ENCODE results near the gene MYOD1.
A peak's percentile ranks its signal among the peaks of the same experiment; 100 is the strongest.

MYOD1 gene

DNA sequence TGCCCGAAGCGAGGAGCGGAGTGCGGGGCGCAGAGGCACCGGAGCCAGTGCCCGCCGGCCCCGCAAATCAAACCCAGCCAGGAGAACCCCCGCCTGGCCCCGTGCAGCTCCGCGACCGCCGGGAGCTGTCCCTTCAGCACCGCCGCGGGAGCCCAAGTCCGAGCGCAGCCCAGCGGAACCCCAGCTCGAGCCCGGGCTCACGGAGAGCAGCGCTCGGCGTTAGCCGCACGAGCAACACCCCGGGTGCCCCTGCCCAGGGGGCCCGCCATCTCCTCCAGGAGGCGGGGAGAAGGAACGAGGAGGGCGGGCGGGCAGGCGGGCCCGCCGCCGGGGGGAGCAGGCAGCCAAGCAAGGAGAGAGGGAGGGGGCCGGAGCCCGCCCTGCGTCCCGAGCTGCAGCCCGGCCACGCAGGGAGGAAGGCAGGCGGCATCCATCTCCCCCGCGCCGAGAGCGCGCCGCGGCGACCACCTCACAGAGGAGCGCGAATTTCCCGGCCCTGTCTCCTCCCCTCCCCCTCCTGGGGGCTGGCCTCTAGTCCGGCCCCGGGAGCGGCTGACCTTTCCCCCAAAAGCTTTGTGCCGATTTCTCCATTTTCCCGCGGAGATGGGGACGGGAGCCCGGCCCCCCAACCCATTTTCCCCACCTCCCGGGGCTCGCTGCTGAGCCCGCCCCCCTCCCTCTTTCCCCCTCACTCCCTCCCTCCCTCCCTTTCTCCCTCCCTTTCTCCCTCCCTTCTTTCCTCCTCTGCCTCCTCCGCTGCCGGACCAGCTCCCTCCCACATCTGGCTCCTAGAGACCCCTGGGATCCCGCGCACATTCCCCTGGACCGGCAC lies 15.8 kb downstream of the MYOD1 start:
- peak; percentile 58 for DNase-seq (ENCODE audit: low spot score)

DNA sequence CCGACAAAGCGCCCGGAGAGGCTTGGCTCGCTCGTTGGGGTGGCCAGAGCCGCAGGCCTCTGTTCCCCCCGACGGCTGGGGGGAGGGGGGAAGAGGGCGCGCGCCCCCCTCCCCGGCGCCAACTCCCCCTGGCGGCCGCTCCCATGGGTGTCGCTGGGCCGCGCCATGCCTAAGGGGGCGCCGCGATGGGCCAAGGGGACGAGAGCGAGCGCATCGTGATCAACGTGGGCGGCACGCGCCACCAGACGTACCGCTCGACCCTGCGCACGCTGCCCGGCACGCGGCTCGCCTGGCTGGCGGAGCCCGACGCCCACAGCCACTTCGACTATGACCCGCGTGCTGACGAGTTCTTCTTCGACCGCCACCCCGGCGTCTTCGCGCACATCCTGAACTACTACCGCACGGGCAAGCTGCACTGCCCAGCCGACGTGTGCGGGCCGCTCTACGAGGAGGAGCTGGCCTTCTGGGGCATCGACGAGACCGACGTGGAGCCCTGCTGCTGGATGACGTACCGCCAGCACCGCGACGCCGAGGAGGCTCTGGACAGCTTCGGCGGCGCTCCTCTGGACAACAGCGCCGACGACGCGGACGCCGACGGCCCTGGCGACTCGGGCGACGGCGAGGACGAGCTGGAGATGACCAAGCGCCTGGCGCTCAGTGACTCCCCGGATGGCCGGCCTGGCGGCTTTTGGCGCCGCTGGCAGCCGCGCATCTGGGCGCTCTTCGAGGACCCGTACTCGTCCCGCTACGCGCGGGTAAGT lies 16.6 kb downstream of the MYOD1 start:
- DNase-seq (ENCODE audit: low spot score): no peak

- no peak for DNase-seq (ENCODE audit: low spot score)
Observed at GRCh38 chr11:17736579-17736893, 17.2 kb downstream of the MYOD1 start.

GRCh38 chr11:17736930-17737817 lies 17.8 kb downstream of the MYOD1 start:
- no peak for DNase-seq (ENCODE audit: low spot score)

DNA sequence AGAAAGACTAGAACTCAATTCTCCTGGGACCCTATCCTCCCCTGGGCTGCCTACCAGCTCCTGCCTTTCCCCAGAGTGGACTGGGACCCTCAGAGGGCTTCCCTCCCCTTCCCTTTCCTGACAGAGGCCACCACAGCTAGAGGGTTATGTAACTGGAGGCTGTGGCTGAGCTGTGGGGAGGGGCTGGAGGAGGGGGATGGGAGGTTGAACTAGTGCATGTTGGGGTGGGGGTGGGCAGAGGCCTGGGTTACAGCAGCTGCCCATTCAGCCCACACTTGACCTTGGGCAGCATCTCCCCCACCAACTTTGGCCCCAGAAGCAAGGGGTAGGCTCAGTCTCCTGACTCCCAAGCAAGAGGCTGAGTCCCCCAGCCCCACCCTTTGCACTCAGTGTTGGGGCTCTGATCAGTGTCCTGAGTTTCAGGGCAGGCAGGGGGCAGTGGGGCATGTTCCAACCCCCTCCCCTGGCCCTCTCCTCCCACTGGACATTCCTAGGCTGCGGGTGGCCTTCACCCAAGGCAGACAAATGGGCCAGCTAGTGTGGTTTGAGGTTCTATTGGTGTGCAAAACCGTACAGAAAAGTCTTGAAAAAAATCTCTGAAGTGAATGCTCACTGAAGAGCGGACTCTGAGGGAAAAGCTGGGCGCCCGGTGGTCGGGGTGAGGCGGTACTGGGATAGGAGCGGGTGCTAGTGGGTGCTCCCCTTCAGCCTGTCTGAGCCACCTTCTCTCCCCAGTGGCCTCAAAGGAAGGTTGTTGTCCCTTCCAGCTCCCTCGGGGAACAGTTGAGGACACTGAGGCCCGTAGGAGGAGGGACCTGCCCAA lies 19.0 kb downstream of the MYOD1 start:
- DNase-seq (ENCODE audit: low spot score): no peak

GRCh38 chr11:17739945-17740338 lies 20.6 kb downstream of the MYOD1 start:
- no peak for DNase-seq (ENCODE audit: low spot score)

DNA sequence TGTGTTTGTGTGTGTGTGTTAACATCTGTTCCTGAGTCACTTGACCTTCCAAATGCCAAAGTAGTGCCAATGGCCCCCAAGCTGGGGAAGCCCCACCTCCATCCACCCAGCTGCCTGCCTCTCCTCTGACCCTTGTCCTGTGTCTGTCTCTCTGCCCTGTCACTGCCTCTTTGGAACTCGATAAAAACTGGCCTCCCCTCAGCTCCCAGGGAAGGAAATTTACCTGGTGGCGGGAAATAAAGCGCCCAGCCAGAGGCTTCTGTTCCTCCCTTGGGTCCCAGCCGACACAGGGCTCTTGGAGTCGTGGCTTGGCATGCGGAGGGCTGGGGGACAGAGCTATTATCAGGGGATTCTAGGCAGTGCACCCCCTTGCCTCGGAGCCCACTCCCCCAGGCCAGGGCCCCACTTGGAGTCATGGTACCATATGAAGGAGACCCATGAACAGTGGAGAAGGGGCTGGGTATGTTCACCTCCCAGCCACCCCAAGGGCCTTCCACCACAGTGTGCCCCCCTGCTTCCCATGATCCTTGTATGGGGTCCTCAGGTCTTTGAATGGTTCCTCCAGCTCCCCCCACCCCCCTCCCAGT lies 21.4 kb downstream of the MYOD1 start:
- DNase-seq (ENCODE audit: low spot score): no peak

DNA sequence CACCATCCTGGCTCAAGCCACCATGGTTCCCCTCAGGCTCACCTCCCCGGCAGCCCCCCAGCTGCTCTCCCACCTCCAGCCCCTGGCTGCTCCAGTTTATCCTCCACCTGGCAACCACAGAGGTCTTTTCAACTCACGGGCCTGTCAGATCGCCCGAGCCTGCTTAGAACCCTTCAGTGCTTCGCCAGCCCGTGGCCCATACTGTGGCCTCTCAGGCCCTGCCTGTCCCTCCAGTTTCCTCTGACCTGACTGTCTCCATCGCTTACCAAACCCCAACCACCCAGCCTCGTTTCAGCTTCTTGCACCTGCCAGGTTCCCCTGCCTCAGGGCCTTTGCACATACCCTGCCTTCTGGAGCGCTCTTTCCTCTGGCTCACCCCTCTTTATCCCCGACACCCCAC lies 22.1 kb downstream of the MYOD1 start:
- DNase-seq (ENCODE audit: low spot score): no peak

- no peak for DNase-seq (ENCODE audit: low spot score)
Observed at GRCh38 chr11:17742019-17742418, 22.6 kb downstream of the MYOD1 start.

DNA sequence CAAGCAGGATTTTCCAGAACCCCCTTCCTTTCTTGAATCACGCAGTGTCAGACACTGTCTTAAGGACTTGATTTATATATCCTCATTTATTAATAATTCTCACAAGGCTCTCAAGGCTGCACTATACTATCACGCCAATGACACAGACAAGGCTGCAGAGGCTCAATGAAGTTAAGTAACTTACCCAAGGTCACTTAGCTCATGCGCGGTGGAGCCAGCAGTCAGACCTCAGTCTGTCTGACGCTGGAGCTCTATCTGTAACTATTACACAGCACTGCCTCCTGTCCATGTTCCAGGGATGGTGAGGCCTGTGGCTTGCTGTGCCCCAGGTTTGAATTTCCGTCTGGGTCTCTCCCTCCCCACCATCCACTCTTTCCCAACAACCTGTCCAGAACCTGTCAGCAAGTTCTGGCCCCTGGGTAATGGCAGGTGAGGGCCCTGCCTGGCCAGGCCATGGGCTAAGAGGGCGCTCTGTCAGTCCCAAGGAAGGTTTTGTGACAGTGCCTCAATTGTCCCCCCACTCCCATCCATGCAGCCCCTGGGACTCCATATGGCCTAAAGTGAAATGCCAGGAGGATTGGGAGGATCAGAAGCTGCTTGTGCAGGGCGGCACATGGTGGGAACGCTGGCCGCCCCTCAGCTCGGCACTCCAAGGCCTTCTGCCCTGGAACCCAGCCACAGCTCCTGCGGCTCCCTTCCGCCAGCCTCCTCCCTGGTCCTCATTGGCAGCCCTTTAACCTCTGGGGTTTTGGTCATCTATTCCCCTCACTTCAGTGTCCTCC lies 23.8 kb downstream of the MYOD1 start:
- no peak for DNase-seq (ENCODE audit: low spot score)

GRCh38 chr11:17743808-17744119 lies 24.4 kb downstream of the MYOD1 start:
- DNase-seq (ENCODE audit: low spot score): no peak

DNA sequence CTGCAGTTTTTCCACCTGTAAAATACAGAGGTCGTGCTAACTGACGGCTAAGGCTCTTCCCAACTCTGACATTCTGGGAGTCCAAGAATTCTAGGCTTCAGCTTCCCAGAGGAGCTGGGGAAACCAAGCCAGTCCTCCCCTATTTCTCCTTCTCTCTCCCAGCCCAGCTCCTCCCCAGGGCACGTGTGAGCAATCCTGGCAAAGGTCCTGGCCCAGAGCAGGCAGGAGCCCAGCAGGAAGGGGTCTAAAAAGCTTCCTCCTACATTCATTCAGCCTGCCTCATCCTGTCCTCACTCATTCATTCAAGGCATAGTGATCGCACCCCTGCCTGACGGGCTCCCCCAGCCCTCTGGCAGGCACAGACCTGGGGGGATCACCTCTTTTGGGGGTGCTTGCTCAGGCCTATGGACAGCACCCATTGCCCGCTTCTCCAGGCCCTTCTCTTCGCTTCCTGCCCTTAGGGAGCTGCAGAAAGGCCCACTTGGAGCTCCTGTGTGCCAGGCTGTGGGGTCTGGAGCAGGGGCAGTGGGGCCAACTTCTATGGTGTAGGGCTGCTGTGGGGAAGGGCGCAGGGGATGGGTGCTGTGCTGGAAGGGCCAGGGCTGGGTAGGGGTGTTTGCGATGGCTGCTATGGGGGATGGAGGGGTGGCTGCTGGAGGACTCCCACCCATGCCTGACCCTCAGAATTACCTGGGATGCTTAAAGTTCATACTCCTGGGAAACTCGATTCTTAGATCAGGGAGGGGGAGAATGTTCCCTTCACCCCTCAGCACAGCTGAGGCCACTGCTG lies 25.0 kb downstream of the MYOD1 start:
- DNase-seq (ENCODE audit: low spot score): no peak

GRCh38 chr11:17745023-17745772 lies 25.8 kb downstream of the MYOD1 start:
- DNase-seq (ENCODE audit: low spot score): no peak

DNA sequence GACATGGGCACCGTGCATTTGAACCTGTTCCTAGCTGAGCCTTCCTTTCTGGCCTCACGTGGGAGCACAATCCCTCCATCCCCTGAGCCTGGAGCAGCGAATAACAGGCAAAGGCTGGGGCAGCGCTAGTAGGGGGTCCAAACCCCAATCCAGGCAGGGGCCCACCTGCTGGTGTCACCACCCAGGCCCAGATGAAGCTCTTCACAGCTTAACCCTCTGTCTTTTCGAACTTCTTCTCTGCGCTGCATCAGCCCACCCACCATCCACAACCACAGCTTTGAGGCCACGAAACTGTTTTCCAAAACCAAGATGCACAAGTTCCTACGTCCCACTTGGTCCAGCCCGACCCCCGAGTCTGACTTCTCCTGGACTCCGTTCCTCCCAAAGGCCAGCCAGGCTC lies 26.7 kb downstream of the MYOD1 start:
- DNase-seq (ENCODE audit: low spot score): no peak

GRCh38 chr11:17747131-17747955 lies 28.0 kb downstream of the MYOD1 start:
- DNase-seq (ENCODE audit: low spot score): no peak

- DNase-seq (ENCODE audit: low spot score): no peak
Observed at GRCh38 chr11:17748044-17748443, 28.7 kb downstream of the MYOD1 start.

GRCh38 chr11:17748761-17749721 lies 29.7 kb downstream of the MYOD1 start:
- no peak for DNase-seq (ENCODE audit: low spot score)
